Aorta (tissue), 5 donors: ENCODE data around the gene GLRX5. TPM values are rescaled to one million over a fixed set of nuclear protein-coding genes. Genes with fewer than 3 reads are reported as not detected.

ENCODE experiments used
- ATAC-seq: fragments of 200-7000 bp; cut with Tn5 transposase; one replicate; pipeline ENCODE4 v1.9.1; 2022; ENCODE audit warnings: moderate library complexity; ENCODE audit not compliant: low FRiP score
- DNase-seq, 2 donors: peaks; one replicate each; pipeline ENCODE4 v3.0.0-alpha.2; 2020
- H3K27ac ChIP-seq, 2 donors: one replicate each; pipeline ENCODE4 v1.5.1; 2013; ENCODE audit warnings: low read length in 2 of 2, mild to moderate bottlenecking in 2 of 2, moderate library complexity in 2 of 2, control low read depth in 1 of 2, inconsistent platforms in 1 of 2, low read depth in 1 of 2
- H3K27me3 ChIP-seq, 2 donors: one replicate each; pipeline ENCODE4 v1.6.1; 2013; ENCODE audit warnings: control low read depth in 1 of 2, low read length in 1 of 2, mild to moderate bottlenecking in 1 of 2, moderate library complexity in 1 of 2; ENCODE audit not compliant: insufficient read depth in 2 of 2, control insufficient read depth in 1 of 2
- H3K36me3 ChIP-seq, 2 donors: one replicate each; pipeline ENCODE4 v1.6.1; 2013; ENCODE audit warnings: control low read depth in 1 of 2, low read length in 1 of 2, mild to moderate bottlenecking in 1 of 2; ENCODE audit not compliant: insufficient read depth in 2 of 2, control insufficient read depth in 1 of 2
- H3K4me1 ChIP-seq, 2 donors: one replicate each; pipeline ENCODE4 v1.6.1; 2013; ENCODE audit warnings: low read length in 2 of 2, control low read depth in 1 of 2, mild to moderate bottlenecking in 1 of 2, moderate library complexity in 1 of 2; ENCODE audit not compliant: insufficient read depth in 2 of 2, control insufficient read depth in 1 of 2
- H3K4me3 ChIP-seq, 2 donors: one replicate each; pipeline ENCODE4 v1.5.1; 2013; ENCODE audit warnings: low read length in 2 of 2, control low read depth in 1 of 2, mild to moderate bottlenecking in 1 of 2
- H3K9me3 ChIP-seq: one replicate; pipeline ENCODE4 v1.6.1; 2013; ENCODE audit warnings: mild to moderate bottlenecking, low read length; ENCODE audit not compliant: control insufficient read depth
- WGBS, 2 donors: extraction: QIAGEN DNeasy Blood & Tissue Kit; methylation state at CpG; one replicate each; pipeline ENCODE4 v1.1.7; 2013; 5-methylcytosine and 5-hydroxymethylcytosine counted together
- intact Hi-C, 2 donors: fragments of 100-400 bp; cut with DNase I; formaldehyde crosslinking; loops; one replicate each; pipeline versions ENCODE4 v1.14.2 to v1.15.0; 2022
- polyA plus RNA-seq, 2 donors: library from polyadenylated mRNA; stranded (reverse); fragments of 200-250 nt; gene quantifications; one replicate each; pipeline ENCODE4 v1.2.3, GENCODE V29; 2013
- total RNA-seq, 2 donors: library from RNA; stranded (reverse); fragmentation: NEBNext Ultra II Directional; extraction: Animal tissue kit (Norgen Biotek cat#: 25700); gene quantifications; one replicate each; pipeline ENCODE4 v1.2.1, GENCODE V29; 2021
- donor health status: healthy with polysubstance abuse.
- donor health status: Bipolar disorder and iron deficiency.
- donor health status: DM: no; HTN: no; CAD: no.
- donor health status: DM: no; HTN: no; CAD: no.
- donor health status: DM: yes; HTN: yes; CAD: no.

GLRX5 gene
- total and polyA plus RNA-seq, 4 donors: 20.1 to 54.2 (median 32.2) TPM

- intact Hi-C loops: no loop called here
- H3K27ac ChIP-seq: no peak overlapping the region
- no peaks in the 10 kb centered on the region for H3K9me3 ChIP-seq
- 88 to 91% methylated on average over 16 of the region's 16 CpGs for WGBS, 2 donors
- DNase-seq: no peak
- H3K36me3 ChIP-seq: no peaks in the 10 kb centered on the region
- ATAC-seq: no peak
- H3K4me3 ChIP-seq: no peak overlapping the region
- H3K4me1 ChIP-seq: no peaks in the 10 kb centered on the region
- no peaks in the 10 kb centered on the region for H3K27me3 ChIP-seq
Measured at GRCh38 chr14:95549656-95550585, 15.1 kb downstream of the GLRX5 start.

GRCh38 chr14:95551435-95551834, 16.6 kb downstream of the GLRX5 start:
- Histone ChIP-seq H3K27ac (no peak overlapping the region), H3K27me3 (no peaks in the 10 kb centered on the region), H3K36me3 (no peaks in the 10 kb centered on the region), H3K4me1 (no peaks in the 10 kb centered on the region), H3K9me3 (no peaks in the 10 kb centered on the region), H3K4me3 (no peak overlapping the region)
- DNase-seq: no peak
- no peak for ATAC-seq
- intact Hi-C loops: no loop called here
- WGBS, 2 donors: 95 to 97% methylated on average over 1 of the region's 1 CpG

GRCh38 chr14:95553141-95553540, 18.3 kb downstream of the GLRX5 start:
- no peak overlapping the region for H3K27ac ChIP-seq
- no peaks in the 10 kb centered on the region for H3K4me1 ChIP-seq

GRCh38 chr14:95555053-95555452, 20.2 kb downstream of the GLRX5 start:
- ATAC-seq: no peak
- Histone ChIP-seq H3K9me3 (no peaks in the 10 kb centered on the region), H3K4me1 (no peaks in the 10 kb centered on the region), H3K27ac (no peak overlapping the region), H3K4me3 (no peak overlapping the region), H3K27me3 (no peaks in the 10 kb centered on the region), H3K36me3 (no peaks in the 10 kb centered on the region)
- WGBS, 2 donors: 96 to 97% methylated on average over 10 of the region's 10 CpGs
- intact Hi-C loops: no loop called here
- DNase-seq: no peak

More at GRCh38 chr14:95553141-95553540, 18.3 kb downstream of the GLRX5 start:
- Histone ChIP-seq H3K4me3 (no peak overlapping the region), H3K9me3 (no peaks in the 10 kb centered on the region), H3K36me3 (no peaks in the 10 kb centered on the region), H3K27me3 (no peaks in the 10 kb centered on the region)
- 85 to 87% methylated on average over 7 of the region's 7 CpGs for WGBS, 2 donors
- ATAC-seq: no peak
- intact Hi-C loops: no loop called here
- no peak for DNase-seq

- Histone ChIP-seq H3K27ac (no peak overlapping the region), H3K4me1 (no peaks in the 10 kb centered on the region), H3K27me3 (no peaks in the 10 kb centered on the region), H3K36me3 (no peaks in the 10 kb centered on the region), H3K9me3 (no peaks in the 10 kb centered on the region), H3K4me3 (no peak overlapping the region)
- 86 to 90% methylated on average over 11 of the region's 11 CpGs for WGBS, 2 donors
- DNase-seq (no peak), ATAC-seq (no peak)
- intact Hi-C loops: no loop called here
Measured at GRCh38 chr14:95557291-95557690, 22.4 kb downstream of the GLRX5 start.

- H3K27me3 ChIP-seq: no peaks in the 10 kb centered on the region
- DNase-seq (no peak), ATAC-seq (no peak)
- WGBS, 2 donors: 74 to 77% methylated on average over 2 of the region's 2 CpGs
- H3K4me1 ChIP-seq: no peaks in the 10 kb centered on the region
- H3K4me3 ChIP-seq: no peak overlapping the region
- no peaks in the 10 kb centered on the region for H3K36me3 ChIP-seq
- H3K27ac ChIP-seq: no peak overlapping the region
- H3K9me3 ChIP-seq: no peaks in the 10 kb centered on the region
- intact Hi-C loops: no loop called here
Measured at GRCh38 chr14:95557832-95558231, 23.0 kb downstream of the GLRX5 start.

- Histone ChIP-seq H3K27ac (no peak overlapping the region), H3K4me1 (no peaks in the 10 kb centered on the region), H3K27me3 (no peaks in the 10 kb centered on the region), H3K9me3 (no peaks in the 10 kb centered on the region), H3K4me3 (no peak overlapping the region), H3K36me3 (no peaks in the 10 kb centered on the region)
- DNase-seq: no peak
- 56 to 65% methylated on average over 6 of the region's 6 CpGs for WGBS, 2 donors
- intact Hi-C loops: no loop called here
- ATAC-seq: no peak
Measured at GRCh38 chr14:95559203-95559602, 24.4 kb downstream of the GLRX5 start.

- ATAC-seq (peak; percentile 85), DNase-seq (peak; percentile 82 to 92)
- H3K9me3 ChIP-seq: no peaks in the 10 kb centered on the region
- WGBS, 2 donors: 9% methylated on average over 14 of the region's 14 CpGs
- intact Hi-C loops: loop anchor here (1.0 to 5.0 kb wide), 5 partner anchors 211 to 716 kb away; no protein-coding TSS in a partner anchor
- no peak overlapping the region for H3K27ac ChIP-seq
- no peak overlapping the region for H3K4me3 ChIP-seq
- no peaks in the 10 kb centered on the region for H3K36me3 ChIP-seq
- no peaks in the 10 kb centered on the region for H3K27me3 ChIP-seq
- H3K4me1 ChIP-seq: no peaks in the 10 kb centered on the region
Measured at GRCh38 chr14:95561001-95561412, 26.2 kb downstream of the GLRX5 start.
